Body of pancreas (tissue), 4 donors: ENCODE measurements around the gene DYTN. TPM values are rescaled to one million over a fixed set of nuclear protein-coding genes. Genes with fewer than 3 reads are reported as not detected.

Experiments
- ATAC-seq: fragments of 150-250 bp; one replicate; pipeline ENCODE4 v1.9.1; 2016
- DNase-seq, 4 donors: peaks; one replicate each; pipeline ENCODE4 v3.0.0-alpha.2; 2019
- H3K27ac ChIP-seq, 4 donors: fragments of 200-600 bp; sonication (generic); 1 replicate in 3 of 4; 2 replicates in 1 of 4; pipeline versions ENCODE4 v1.5.1 to v1.6.1; 2016 to 2019; ENCODE audit warnings: mild to moderate bottlenecking in 1 of 4, mixed read lengths in 1 of 4, moderate library complexity in 1 of 4
- H3K27me3 ChIP-seq, 2 donors: fragments of 200-600 bp; sonication (generic); one replicate each; pipeline ENCODE4 v1.6.0; 2016; ENCODE audit warnings: mild to moderate bottlenecking in 1 of 2
- H3K36me3 ChIP-seq, 2 donors: fragments of 200-600 bp; sonication (generic); replicated peaks in 1 of 2; 2 replicates each; pipeline ENCODE4 v1.5.1; 2016; ENCODE audit warnings: low read depth in 2 of 2; ENCODE audit not compliant: insufficient read depth in 1 of 2
- H3K4me1 ChIP-seq: fragments of 200-600 bp; sonication (generic); one replicate; pipeline ENCODE4 v1.6.0; 2016
- H3K4me3 ChIP-seq, 2 donors: fragments of 200-600 bp; sonication (generic); 1 replicate in 1 of 2; 2 replicates in 1 of 2; pipeline ENCODE4 v1.5.1; 2016 to 2019
- H3K9me3 ChIP-seq, 3 donors: fragments of 200-600 bp; sonication (generic); 1 replicate in 2 of 3; 2 replicates in 1 of 3; pipeline ENCODE4 v1.5.1; 2016
- CTCF ChIP-seq, 7 experiments: fragments of 450-650 bp in 4 of 7; fragments of 200-600 bp in 3 of 7; sonication (generic) in 3 of 7; IDR thresholded peaks; one replicate each; pipeline ENCODE4 v1.5.1; 2016 to 2019; ENCODE audit warnings: antibody characterized with exemption in 7 of 7
- POLR2A ChIP-seq, 3 donors: fragments of 450-650 bp; IDR thresholded peaks; one replicate each; pipeline ENCODE4 v1.6.1; 2016; ENCODE audit warnings: antibody characterized with exemption in 3 of 3, mild to moderate bottlenecking in 2 of 3
- WGBS, 2 donors: methylation state at CpG; one replicate each; pipeline ENCODE4 v1.1.5; 2017; 5-methylcytosine and 5-hydroxymethylcytosine counted together
- intact Hi-C: fragments of 100-400 bp; cut with DNase I; formaldehyde crosslinking; loops from one replicate; pipeline ENCODE4 v1.15.1; 2023
- total RNA-seq, 2 donors: library from RNA; depleted of rRNA; stranded (reverse); fragments of >200 nt; gene quantifications; one replicate each; pipeline ENCODE4 v1.1.0, GENCODE V29; 2016

DYTN gene
- total RNA-seq, 2 donors from 2014 or later = not detected

GRCh38 chr2:206756816-206757215 is 38.6 kb upstream of the DYTN start:
- 12 to 17% methylated on average over 1 of the region's 1 CpG for WGBS, 2 donors
- ATAC-seq (no peak), DNase-seq (no peak)
- H3K27me3 ChIP-seq = no peaks in the 10 kb centered on the region
- TF ChIP-seq POLR2A (IDR thresholded peaks at IDR 0.05) (no peak), CTCF (IDR thresholded peaks at IDR 0.05) (no peak)
- no peak overlapping the region for H3K27ac ChIP-seq
- no peaks in the 10 kb centered on the region for H3K4me1 ChIP-seq
- H3K4me3 ChIP-seq = no peak overlapping the region
- no peaks in the 10 kb centered on the region for H3K36me3 ChIP-seq
- H3K9me3 ChIP-seq = no peaks in the 10 kb centered on the region
- intact Hi-C loops = no loop called here

- Histone ChIP-seq H3K9me3 (no peaks in the 10 kb centered on the region), H3K27ac (no peak overlapping the region), H3K4me1 (no peaks in the 10 kb centered on the region), H3K36me3 (no peaks in the 10 kb centered on the region), H3K27me3 (no peaks in the 10 kb centered on the region), H3K4me3 (no peak overlapping the region)
- DNase-seq = no peak
- WGBS, 2 donors = 38 to 41% methylated on average over 2 of the region's 2 CpGs
- TF ChIP-seq CTCF (IDR thresholded peaks at IDR 0.05) = no peak
- no peak for TF ChIP-seq POLR2A (IDR thresholded peaks at IDR 0.05)
- no peak for ATAC-seq
- intact Hi-C loops = no loop called here
These were observed 22.6 kb upstream of the DYTN start for GRCh38 chr2:206740800-206741199.

- 66 to 73% methylated on average over 2 of the region's 2 CpGs for WGBS, 2 donors
These were observed 21.1 kb upstream of the DYTN start for GRCh38 chr2:206739271-206739670.

GRCh38 chr2:206736935-206737334 is 18.7 kb upstream of the DYTN start:
- TF ChIP-seq POLR2A (IDR thresholded peaks at IDR 0.05) (no peak), CTCF (IDR thresholded peaks at IDR 0.05) (no peak)
- Histone ChIP-seq H3K36me3 (no peaks in the 10 kb centered on the region), H3K4me3 (no peak overlapping the region), H3K9me3 (no peaks in the 10 kb centered on the region), H3K27ac (no peak overlapping the region), H3K4me1 (no peaks in the 10 kb centered on the region), H3K27me3 (no peaks in the 10 kb centered on the region)
- intact Hi-C loops = no loop called here
- ATAC-seq (no peak), DNase-seq (no peak)
- 69 to 81% methylated on average over 5 of the region's 5 CpGs for WGBS, 2 donors

More at GRCh38 chr2:206739271-206739670, 21.1 kb upstream of the DYTN start:
- Histone ChIP-seq H3K27ac (no peak overlapping the region), H3K36me3 (no peaks in the 10 kb centered on the region), H3K4me1 (no peaks in the 10 kb centered on the region), H3K9me3 (no peaks in the 10 kb centered on the region), H3K4me3 (no peak overlapping the region), H3K27me3 (no peaks in the 10 kb centered on the region)
- TF ChIP-seq POLR2A (IDR thresholded peaks at IDR 0.05) (no peak), CTCF (IDR thresholded peaks at IDR 0.05) (no peak)
- intact Hi-C loops = no loop called here
- ATAC-seq (no peak), DNase-seq (no peak)

GRCh38 chr2:206733341-206733740 is 15.1 kb upstream of the DYTN start:
- 29 to 58% methylated on average over 2 of the region's 2 CpGs for WGBS, 2 donors
- no peaks in the 10 kb centered on the region for H3K36me3 ChIP-seq
- no peaks in the 10 kb centered on the region for H3K27me3 ChIP-seq
- no peak overlapping the region for H3K4me3 ChIP-seq
- intact Hi-C loops = no loop called here
- no peaks in the 10 kb centered on the region for H3K4me1 ChIP-seq
- no peaks in the 10 kb centered on the region for H3K9me3 ChIP-seq
- no peak overlapping the region for H3K27ac ChIP-seq
- DNase-seq (no peak), ATAC-seq (no peak)
- TF ChIP-seq POLR2A (IDR thresholded peaks at IDR 0.05) (no peak), CTCF (IDR thresholded peaks at IDR 0.05) (no peak)
